Natural killer cell (primary cell): ENCODE results near the gene TP53I3. TPM values are rescaled to one million over a fixed set of nuclear protein-coding genes. Genes with fewer than 3 reads are reported as not detected.
"Not testable (repeated sequence)": the region's sequence is repeated elsewhere in the genome, so short reads cannot be mapped to it uniquely, and the experiment has no call there.

ENCODE experiments used
- ATAC-seq, 3 donors: fragments of 150-1000 bp in 2 of 3; fragments of 200-7000 bp in 1 of 3; cut with Tn5 transposase; 1 replicate in 1 of 3; 2 replicates in 2 of 3; pipeline ENCODE4 v1.10.0; 2021; ENCODE audit warnings: mild to moderate bottlenecking in 2 of 3, moderate library complexity in 2 of 3
- DNase-seq, 2 donors: peaks; one replicate each; pipeline versions ENCODE4 v3.0.0 to v3.0.0-alpha.2; 2013 to 2021; ENCODE audit warnings: mixed read lengths in 1 of 2
- H3K27ac ChIP-seq: one replicate; pipeline ENCODE4 v1.5.1; 2013; ENCODE audit warnings: mild to moderate bottlenecking, low read length
- H3K27me3 ChIP-seq: one replicate; pipeline ENCODE4 v1.6.1; 2013; ENCODE audit warnings: low read length; ENCODE audit not compliant: control insufficient read depth, insufficient read depth
- H3K36me3 ChIP-seq: one replicate; pipeline ENCODE4 v1.6.1; 2013; ENCODE audit warnings: low read length; ENCODE audit not compliant: control insufficient read depth, insufficient read depth
- H3K4me1 ChIP-seq: one replicate; pipeline ENCODE4 v1.6.1; 2013; ENCODE audit warnings: low read length; ENCODE audit not compliant: control insufficient read depth, insufficient read depth
- H3K4me3 ChIP-seq: one replicate; pipeline ENCODE4 v1.5.1; 2013; ENCODE audit warnings: low read length
- H3K9me3 ChIP-seq: one replicate; pipeline ENCODE4 v1.6.1; 2013; ENCODE audit warnings: low read length; ENCODE audit not compliant: control insufficient read depth, insufficient read depth
- H3K27ac Mint-ChIP-seq, 2 donors: one replicate each; pipeline ENCODE4 v1.8.0; 2022; ENCODE audit warnings: mild to moderate bottlenecking in 2 of 2, mixed read lengths in 2 of 2, moderate library complexity in 1 of 2
- H3K27me3 Mint-ChIP-seq, 2 donors: one replicate each; pipeline ENCODE4 v1.8.0; 2022; ENCODE audit warnings: low read depth in 2 of 2, mixed read lengths in 2 of 2
- H3K36me3 Mint-ChIP-seq: one replicate; pipeline ENCODE4 v1.8.0; 2022; ENCODE audit warnings: mixed read lengths
- H3K4me1 Mint-ChIP-seq, 2 donors: one replicate each; pipeline ENCODE4 v1.8.0; 2022; ENCODE audit warnings: mixed read lengths in 2 of 2
- H3K4me3 Mint-ChIP-seq: one replicate; pipeline ENCODE4 v1.8.0; 2022; ENCODE audit warnings: mild to moderate bottlenecking, moderate library complexity, mixed read lengths
- H3K9me3 Mint-ChIP-seq, 2 donors: one replicate each; pipeline ENCODE4 v1.8.0; 2022; ENCODE audit warnings: mixed read lengths in 2 of 2
- WGBS: methylation state at CpG from one replicate; pipeline ENCODE4 v1.1.7; 2013; ENCODE audit warnings: missing lambda C conversion rate; ENCODE audit not compliant: insufficient coverage; 5-methylcytosine and 5-hydroxymethylcytosine counted together
- intact Hi-C: fragments of 100-400 bp; cut with micrococcal nuclease; formaldehyde crosslinking; loops from one replicate; pipeline ENCODE4 v1.14.2; 2022
- total RNA-seq, 4 donors: library from RNA; stranded (reverse); fragments of 120-200 nt in 1 of 4; gene quantifications; one replicate each; pipeline versions ENCODE4 v1.2.3 to v1.2.4, GENCODE V29; 2013 to 2022
- TF ChIP-seq, protein P1 (sequence below): fragments of 200-600 bp; IDR thresholded peaks from one replicate; pipeline ENCODE4 v1.8.0; 2022; ENCODE audit warnings: antibody characterized with exemption

Gene TP53I3
- total RNA-seq, 3 donors from 2014 or later (not counting 1 experiment from before 2014, with no cell fraction given): 1.6 to 2.6 (median 2.0) TPM

DNA sequence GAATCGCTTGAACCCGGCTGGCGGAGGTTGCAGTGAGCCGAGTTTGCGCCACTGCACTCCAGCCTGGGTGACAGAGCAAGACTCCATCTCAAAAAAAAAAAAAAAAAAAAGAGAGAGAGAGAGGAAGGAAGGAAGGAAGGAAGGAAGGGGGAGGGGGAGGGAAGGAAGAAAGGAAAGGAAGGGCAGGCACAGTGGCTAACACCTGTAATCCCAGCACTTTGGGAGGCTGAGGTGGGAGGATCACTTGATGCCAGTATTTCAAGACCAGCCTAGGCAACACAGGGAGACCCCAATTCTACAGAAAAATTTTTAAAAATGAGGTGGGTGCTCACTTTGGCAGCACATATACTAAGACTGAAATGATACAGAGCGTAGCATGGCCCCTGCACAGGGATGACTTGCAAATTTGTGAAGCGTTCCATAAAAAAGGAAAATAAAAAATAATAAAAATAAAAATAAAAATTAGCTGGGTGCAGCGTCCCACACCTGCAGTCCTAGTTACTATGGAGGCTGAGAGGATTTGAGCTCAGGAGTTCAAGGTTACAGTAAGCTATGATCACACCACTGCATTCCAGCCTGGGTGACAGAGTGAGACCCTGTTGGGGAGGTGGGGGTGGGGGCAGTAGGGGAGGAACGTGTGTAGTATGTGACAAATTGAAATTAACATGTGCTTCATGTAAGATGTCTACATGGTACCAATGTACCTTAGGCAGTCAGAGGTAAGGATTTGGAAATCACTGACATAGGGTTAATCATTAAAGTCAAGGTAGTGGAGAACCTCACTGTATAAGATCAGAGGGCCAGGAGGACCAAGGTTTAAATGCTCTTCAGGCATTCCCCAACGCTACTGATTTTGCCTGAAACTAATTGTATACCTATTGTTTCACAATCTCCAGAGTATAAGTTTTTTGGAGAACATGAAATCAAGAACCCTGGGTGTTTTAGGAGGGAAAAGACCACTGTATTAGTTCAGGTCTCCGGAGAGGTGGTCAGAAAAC is 38.8 kb downstream of the TP53I3 start:
- ATAC-seq (no peak), DNase-seq (no peak)
- H3K36me3 Mint-ChIP-seq: no peaks in the 10 kb centered on the region
- intact Hi-C loops: no loop called here
- H3K27me3 Mint-ChIP-seq: no peaks in the 10 kb centered on the region
- no peaks in the 10 kb centered on the region for H3K9me3 ChIP-seq
- H3K4me1 ChIP-seq: peaks cover 20% of the 10 kb centered on the region
- H3K27ac Mint-ChIP-seq: peak overlapping the region in 1 of 2 donors; percentile 94
- no peak overlapping the region for H3K4me3 ChIP-seq
- H3K27ac ChIP-seq: no peak overlapping the region
- peaks cover 24 to 28% of the 10 kb centered on the region in 2 donors for H3K4me1 Mint-ChIP-seq
- TF ChIP-seq, protein P1, sequence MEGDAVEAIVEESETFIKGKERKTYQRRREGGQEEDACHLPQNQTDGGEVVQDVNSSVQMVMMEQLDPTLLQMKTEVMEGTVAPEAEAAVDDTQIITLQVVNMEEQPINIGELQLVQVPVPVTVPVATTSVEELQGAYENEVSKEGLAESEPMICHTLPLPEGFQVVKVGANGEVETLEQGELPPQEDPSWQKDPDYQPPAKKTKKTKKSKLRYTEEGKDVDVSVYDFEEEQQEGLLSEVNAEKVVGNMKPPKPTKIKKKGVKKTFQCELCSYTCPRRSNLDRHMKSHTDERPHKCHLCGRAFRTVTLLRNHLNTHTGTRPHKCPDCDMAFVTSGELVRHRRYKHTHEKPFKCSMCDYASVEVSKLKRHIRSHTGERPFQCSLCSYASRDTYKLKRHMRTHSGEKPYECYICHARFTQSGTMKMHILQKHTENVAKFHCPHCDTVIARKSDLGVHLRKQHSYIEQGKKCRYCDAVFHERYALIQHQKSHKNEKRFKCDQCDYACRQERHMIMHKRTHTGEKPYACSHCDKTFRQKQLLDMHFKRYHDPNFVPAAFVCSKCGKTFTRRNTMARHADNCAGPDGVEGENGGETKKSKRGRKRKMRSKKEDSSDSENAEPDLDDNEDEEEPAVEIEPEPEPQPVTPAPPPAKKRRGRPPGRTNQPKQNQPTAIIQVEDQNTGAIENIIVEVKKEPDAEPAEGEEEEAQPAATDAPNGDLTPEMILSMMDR: no peak
- H3K36me3 ChIP-seq: no peaks in the 10 kb centered on the region
- peak overlapping the region; percentile 99 for H3K4me3 Mint-ChIP-seq
- H3K27me3 ChIP-seq: no peaks in the 10 kb centered on the region
- no peaks in the 10 kb centered on the region for H3K9me3 Mint-ChIP-seq
- 94% methylated on average over 9 of the region's 11 CpGs for WGBS

- H3K4me1 ChIP-seq, H3K9me3 ChIP-seq, H3K27me3 ChIP-seq, DNase-seq, intact Hi-C loops, H3K4me3 Mint-ChIP-seq, H3K27me3 Mint-ChIP-seq, H3K27ac ChIP-seq, H3K9me3 Mint-ChIP-seq, H3K4me3 ChIP-seq, ATAC-seq, H3K36me3 Mint-ChIP-seq: not testable (repeated sequence)
- peak overlapping the region in 1 of 2 donors; percentile 21 for H3K27ac Mint-ChIP-seq
- WGBS: 95% methylated on average over 6 of the region's 6 CpGs
- peaks cover 11% of the 10 kb centered on the region for H3K36me3 ChIP-seq
- peaks cover 22 to 24% of the 10 kb centered on the region in 2 donors for H3K4me1 Mint-ChIP-seq
Measured at GRCh38 chr2:24043133-24043532, 41.5 kb downstream of the TP53I3 start.

GRCh38 chr2:24040511-24040910 is 44.1 kb downstream of the TP53I3 start:
- Mint-ChIP-seq H3K4me3 (no peak overlapping the region), H3K9me3 (no peaks in the 10 kb centered on the region), H3K36me3 (peaks cover 7% of the 10 kb centered on the region), H3K27ac (no peak overlapping the region), H3K27me3 (no peaks in the 10 kb centered on the region), H3K4me1 (peaks cover 12 to 13% of the 10 kb centered on the region in 2 donors)
- Histone ChIP-seq H3K27me3 (no peaks in the 10 kb centered on the region), H3K9me3 (no peaks in the 10 kb centered on the region), H3K4me1 (no peaks in the 10 kb centered on the region), H3K4me3 (no peak overlapping the region), H3K27ac (no peak overlapping the region), H3K36me3 (peaks cover 23% of the 10 kb centered on the region)
- TF ChIP-seq, protein P1: no peak
- WGBS: 88% methylated on average over 2 of the region's 4 CpGs
- ATAC-seq: no peak
- intact Hi-C loops: no loop called here
- DNase-seq: no peak

DNA sequence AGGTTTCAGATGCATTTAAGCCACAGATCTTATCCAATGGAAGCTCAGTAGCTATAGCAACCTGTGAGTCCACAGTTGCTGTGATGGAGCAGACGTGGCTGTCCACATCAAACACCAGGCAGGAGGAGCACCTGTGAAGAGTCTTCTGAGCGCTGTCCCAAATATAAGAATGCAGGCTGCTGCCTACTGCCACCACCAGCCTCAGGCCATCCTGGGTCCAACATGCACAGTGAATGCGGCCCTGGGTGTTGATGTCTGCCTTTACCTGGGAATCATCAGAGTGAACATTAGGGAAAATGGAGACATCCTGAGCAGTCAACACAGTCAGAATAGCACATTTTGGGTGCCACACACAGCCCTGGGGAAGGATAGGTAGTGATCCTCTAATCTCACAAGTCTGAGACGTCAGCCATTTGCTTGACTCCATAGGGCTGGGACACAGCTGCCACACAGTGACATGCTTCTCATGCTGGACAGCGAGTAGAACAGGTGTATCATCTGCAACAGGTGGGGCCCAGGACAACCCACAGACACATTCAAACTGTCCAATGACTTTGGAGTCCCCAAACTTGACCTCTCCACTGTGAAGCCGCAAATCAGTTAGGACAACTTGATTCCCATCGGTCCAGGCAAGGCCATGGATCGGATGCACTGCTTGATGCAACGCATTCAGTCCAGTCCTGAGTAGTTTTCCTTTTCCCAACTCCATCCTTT is 45.7 kb downstream of the TP53I3 start:
- no peak overlapping the region for H3K4me3 Mint-ChIP-seq
- peaks cover 7% of the 10 kb centered on the region for H3K36me3 Mint-ChIP-seq
- Histone ChIP-seq H3K9me3 (no peaks in the 10 kb centered on the region), H3K36me3 (peaks cover 23% of the 10 kb centered on the region), H3K4me3 (no peak overlapping the region), H3K4me1 (no peaks in the 10 kb centered on the region), H3K27ac (no peak overlapping the region), H3K27me3 (no peaks in the 10 kb centered on the region)
- H3K9me3 Mint-ChIP-seq: no peaks in the 10 kb centered on the region
- H3K27me3 Mint-ChIP-seq: no peaks in the 10 kb centered on the region
- peaks cover 6 to 8% of the 10 kb centered on the region in 2 donors for H3K4me1 Mint-ChIP-seq
- DNase-seq: no peak
- 94% methylated on average over 9 of the region's 9 CpGs for whole genome bisulfite sequencing
- H3K27ac Mint-ChIP-seq: no peak overlapping the region
- intact Hi-C loops: no loop called here
- no peak for ATAC-seq
- TF ChIP-seq, protein P1: no peak
